AML-193 (cell line): ENCODE data around the gene CYP24A1.

Source experiments
- DNase-seq, 2 experiments: peaks; one replicate each; lab custom pipeline; 2025; lab: John Stamatoyannopoulos, UW

The CYP24A1 gene

DNA sequence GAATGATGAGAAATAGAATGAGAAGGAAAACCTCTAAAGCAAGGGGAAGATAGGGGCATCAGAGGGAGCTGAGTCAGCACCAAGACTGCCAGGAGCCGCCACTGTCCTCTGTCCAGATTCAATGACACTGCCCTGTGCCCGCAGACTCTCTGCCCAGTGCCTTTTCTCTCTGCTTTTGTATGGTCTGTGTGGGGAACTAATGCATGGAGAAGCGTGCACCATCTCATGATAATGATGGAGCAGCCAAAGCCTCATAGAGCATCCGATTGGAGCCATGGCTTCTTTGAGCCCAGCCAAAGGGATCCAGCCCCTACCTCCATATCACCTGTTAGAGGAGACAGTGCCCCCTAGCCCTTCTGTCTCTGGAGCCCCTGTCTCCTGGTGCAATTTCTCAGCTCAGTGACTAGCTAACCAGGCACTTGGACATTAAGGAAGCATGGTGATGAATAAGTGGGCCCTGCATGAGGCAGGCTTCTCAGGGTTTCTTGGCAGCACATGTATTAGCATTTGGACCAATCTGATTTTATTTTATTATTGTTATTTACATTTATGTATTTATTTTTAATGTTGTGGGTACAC is 27.6 kb upstream of the CYP24A1 start:
- DNase-seq: no peak

DNA sequence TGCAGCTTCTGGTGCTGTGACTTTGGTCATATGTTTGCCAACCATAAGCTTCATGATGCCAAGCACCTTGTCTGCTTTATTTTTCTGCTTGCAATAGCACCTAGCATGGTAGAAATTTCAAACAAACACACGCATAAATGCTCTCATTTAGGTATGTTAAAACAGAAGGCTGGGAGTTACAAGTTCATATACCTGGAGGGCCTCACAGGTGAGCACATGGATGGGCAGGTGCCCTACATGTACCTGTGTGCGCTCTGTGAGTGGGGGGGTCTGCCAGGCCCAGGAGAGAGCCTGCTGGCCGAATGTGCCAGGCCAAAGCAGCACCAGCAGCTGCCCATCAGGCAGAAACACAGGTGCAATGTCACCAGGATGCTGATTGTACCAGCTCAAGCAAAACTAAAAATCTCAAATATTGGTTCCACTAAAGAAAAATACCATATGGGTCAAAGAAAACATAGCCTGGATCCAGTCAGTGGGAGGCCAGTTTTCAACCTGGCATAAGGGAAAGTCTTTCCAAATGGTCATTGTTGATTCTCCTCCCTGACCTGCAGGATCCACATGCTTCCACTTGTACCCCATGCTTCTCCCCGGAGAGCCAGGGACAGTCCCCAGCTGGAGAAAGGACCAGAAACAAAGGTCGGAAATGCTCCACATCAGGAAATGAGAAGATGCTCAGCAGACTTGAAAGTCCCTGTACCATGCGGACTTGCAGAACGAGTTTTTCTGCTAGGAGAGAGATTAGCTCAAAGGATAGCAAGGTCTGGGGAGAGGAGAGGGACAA is 26.9 kb upstream of the CYP24A1 start:
- no peak for DNase-seq

DNA sequence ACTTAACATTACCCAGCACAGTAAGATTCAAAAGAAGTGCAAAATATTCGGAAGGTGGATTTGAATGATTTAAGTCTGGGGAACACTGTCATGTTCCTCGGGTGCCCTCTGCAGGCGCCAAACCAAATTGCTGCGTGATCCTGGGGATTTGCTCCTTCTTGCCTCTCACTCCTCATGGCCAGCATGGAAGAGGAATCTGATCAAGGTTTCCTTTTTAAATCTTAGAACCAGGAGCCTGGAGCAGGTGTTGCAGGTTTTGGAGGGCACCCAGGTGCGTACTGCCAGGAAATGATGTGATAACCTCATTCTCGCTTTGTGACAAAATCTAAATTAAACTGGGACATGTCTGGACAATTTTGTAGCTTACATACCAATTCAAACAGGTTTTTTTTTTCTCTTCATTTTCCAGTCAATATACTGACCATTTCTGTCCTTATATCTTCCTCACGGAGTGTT is 26.0 kb upstream of the CYP24A1 start:
- DNase-seq: peak; percentile 50 to 54

DNA sequence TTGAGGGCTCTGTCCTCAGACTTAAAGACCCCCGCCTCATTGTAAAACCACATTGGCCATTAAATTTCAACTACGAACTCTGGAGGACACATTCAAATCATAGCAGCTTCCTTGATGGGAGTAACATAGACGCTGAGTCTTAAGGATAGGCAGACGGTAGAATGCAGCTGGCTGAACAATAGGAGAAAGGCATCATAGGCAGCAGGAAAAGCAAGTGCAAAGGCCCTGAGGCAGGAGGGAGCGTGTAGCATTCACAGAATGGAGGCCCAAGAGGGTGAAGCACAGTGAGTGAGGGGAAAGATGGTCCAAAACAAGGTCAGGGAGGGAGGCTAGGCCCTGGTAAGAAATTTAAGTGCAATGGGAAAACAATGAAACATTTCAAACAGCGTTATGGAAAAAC is 25.5 kb upstream of the CYP24A1 start:
- no peak for DNase-seq

DNA sequence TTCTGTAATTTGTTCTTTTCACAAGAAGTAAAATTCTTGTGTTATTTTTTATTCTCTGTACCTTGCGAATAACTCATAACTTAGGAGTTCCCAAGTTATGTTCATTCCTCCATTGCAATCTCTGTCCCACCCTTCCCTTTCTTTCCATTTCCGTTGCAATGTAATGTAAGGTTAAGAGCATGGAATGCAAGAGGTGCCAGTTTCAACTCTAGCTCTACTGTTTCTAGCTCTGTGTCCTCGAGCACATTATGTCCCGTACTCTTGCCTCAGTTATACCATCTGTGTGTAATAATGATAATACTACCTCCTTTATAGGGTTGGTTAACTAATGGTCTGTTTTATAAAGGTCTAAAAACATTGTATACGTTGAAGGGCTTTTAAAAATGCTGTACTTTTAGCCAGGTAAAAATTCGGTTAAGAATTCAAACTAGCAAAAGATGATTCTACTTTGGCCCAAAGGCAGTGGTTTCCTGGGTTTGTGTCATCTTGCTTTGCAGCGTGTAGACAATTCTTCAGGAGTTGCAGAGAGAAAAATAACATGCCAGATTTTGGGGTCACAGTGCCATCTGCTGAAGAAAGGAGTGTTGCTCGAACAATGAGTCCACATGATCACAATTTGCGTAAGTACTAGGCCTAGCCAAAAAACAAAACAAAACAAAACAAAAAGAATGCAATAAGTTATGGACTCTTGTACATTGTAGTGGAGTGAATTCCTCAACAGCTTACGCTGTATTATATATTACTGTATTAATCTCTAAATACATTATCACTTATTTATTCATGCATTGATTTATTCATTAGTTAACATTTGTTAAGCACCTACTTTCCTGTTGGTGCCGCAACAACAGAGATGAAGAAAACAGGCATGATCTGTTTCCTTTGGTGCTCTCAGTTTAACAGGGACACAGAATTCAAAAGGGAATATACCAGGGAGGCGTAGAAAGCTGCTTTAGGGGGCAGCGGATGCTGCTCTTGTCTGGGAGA is 24.1 kb upstream of the CYP24A1 start:
- no peak for DNase-seq

DNA sequence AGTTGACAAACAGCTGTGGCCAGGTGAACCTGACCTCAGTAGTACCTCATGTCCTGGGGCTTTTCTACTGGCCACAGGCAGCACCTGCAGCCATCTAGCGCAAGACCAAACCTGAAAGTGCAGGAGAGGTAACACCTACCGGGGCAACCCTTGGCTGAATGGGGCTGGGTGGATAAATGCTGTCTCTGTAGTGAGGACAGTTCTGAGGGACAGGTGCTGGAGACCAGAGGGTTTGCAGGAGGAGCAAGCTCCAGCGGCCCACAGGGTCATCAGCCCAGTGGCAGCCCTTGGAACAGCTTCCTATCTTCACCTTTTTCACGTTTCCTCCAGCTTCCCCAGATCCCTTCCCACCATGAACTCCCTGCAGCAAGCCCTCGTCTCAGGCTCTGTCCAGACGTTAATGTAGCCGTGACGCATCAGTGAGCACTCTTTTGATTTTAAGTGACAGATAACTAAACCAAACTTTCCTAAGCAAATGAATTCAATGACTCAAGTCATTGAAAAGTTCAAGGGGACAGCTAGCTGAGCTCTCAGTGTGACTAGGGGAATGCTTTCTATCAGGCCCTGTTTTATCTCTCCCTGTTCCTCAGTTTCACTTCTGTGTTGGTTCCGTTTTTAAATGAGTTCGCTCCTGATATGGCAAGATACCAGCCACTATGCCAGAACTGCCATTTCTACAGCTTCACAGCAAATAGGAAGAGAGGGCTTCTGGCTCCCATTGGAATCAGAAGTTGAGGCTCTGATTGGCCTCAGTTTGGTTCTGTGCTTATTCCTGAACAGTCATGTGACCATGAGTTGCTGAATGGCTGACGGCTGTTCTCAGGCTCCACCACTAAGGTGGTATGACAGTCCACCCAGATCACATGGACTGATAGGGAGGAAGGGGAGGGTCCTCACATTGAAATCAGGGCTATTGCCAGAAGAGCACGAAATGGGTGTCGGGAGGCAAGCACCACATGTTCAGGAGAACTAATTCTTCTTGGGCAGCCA is 22.0 kb upstream of the CYP24A1 start:
- DNase-seq: no peak

DNA sequence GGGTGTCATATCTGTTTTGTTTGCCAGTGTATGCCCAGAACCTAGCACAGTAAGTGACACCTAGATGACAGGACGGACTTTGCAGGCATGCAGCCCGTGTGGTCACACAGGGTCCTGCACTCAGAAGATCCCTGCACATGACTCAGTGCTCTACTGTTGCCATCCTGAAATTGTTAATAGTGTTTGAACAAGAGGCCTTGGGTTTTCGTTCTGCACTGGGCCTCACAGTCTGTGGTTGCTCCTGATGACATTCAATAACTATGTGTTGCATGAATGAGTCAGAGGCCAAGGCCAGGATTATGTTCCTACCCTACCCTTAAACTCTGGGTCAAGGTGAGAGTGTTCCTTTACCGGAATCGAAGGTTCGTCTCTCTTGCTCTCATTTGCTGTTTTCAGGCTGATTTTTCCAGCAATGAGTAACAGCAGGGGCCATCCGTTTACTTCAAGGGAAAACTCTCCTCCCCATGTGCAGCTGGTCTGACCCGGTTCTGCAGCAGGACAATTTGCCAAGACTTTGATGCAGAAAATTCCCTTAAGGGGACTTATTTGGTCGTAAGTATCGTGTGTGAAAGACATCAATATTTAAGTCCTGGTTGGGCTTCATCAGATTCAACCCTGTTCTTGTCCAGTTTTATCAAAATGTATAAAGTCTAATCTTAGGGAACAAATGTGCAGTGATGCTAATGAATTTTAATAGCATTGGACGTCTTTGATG is 21.1 kb upstream of the CYP24A1 start:
- DNase-seq: no peak

DNA sequence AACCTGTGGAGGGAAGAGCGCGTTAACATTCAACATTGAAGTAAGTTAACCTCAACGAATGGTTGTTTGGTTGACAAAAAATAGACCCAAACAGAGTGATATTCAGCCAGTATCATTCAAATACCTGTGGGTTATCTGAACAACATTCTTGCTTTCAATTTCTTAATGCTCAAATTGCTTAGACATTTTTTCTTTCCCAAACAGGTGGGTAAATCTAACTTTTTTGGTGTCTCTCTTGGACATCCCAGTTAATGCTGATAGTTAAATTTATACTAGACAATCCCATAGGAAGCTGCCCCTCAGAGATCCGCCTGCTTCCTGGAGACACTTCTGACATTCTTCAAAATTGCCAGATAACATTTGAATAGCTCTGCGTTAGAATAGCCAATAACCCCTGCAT is 20.0 kb upstream of the CYP24A1 start:
- no peak for DNase-seq

DNA sequence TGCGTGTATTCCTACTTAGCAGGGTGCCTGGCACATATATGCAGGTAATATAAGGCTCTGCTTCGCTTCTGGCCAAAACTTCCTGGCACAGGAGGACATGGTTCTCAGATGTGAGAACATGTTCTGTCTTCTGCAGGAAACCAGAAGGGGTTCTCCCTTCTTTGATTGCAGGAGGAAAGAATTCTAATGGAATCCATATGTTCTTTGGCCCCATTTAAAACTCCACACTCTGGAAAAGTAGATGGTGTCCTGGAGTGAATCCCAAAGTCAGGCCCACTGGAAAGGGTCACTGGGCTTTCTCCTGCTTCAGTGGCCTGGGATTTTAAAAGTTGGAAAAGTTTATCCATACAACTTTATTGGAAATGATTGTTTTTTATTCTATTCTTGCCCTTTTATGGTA is 16.4 kb upstream of the CYP24A1 start:
- no peak for DNase-seq

DNA sequence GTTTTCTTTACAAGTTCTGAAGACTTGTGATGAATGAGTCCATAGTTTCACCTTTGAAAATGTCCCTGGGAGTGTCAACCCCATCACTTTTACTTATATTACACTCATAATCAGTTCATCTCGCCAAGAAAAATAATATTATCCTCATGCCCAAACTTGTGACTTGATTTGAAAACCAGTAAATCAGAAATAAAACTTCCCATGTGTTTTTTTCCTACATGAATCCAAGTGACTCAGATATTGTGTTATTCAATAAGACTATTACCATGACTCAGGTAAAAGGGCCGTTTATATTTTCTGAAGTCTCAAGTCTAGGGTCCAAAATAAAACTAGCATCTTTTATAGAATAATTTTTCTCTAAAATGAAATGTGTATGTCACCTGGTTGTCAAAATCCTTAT is 15.8 kb upstream of the CYP24A1 start:
- no peak for DNase-seq

DNA sequence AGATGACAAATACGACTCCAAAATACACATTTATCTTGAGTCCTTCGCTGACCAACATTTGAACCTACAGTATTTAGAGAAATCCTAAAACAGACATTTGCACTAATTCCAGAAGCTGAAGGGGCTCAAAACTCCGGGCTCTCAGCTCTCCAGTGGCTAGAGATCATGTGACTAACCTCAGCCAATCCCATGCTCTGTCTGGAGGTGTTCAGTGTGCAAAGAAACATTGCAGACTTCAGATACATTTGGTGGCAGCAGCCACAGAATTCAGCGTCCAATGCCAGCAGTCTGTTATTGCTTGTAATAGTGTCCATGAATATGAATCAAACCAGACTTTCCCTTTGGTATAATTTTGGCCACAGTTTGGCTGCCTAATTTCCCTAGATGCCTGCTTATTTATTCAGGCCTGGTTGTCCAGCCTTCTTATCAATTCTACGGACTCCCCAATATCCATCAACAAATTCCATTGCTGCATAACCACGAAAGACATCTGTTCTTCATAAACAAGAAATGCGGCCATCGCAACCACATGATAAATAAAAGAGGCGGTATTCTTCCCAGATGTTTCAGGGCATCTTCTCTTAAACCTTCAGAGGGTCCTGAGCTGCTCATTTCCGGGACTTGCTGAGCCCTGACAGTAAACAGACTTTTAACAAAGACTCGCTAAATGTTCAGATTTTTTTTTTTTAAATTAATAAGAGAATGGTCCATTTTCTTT is 14.5 kb upstream of the CYP24A1 start:
- DNase-seq: no peak

DNA sequence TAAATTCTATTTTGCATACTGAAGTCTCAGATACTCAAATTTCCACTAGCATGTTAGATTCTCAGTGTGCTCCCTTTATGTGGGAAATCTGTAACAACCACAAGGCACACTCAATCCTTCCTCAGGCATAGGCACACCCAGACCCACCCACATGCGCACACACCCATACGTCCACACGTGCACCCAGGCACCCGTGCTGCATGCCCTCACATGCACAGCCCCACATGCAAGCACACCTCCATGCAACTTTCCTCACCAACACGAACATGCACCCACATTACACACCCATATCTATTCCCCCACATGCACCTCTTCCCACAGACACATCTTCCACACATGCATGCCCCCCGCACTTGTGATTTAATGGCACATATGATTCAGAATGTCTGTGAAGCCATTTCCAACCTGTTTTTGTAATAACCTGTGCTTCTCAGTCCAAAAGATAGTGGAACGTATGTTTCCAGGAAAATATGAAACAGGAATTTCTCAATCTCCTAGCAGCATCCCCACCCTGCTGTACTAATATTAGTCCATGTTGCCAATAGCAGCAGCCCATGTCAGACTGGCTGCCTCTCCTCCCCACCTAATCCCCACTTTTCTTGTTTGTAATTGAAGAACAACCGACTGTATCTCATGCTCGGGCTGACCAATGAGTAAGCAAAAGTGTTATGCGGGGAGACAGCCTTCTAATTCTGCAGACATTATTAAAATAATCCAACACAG is 11.3 kb upstream of the CYP24A1 start:
- DNase-seq: no peak

DNA sequence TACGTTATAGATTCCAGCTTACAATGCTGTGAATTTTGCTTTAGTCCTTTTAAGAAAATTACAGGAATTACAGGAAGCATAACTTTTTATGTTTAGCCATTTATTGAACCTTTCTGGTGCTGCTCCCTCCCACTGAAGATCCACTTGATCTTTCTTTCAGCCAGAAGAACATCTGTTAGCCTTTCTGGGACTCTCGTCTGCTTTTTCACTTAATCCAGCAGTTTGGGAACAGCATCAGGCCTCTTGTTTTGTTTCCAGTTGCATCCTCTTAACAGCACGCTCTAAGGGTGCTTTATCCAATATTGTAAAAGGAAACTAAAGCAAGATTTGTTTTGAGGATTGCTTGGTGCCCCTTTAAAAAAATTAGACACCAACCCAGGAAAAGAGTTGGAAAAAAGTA is 10.3 kb upstream of the CYP24A1 start:
- DNase-seq: no peak

DNA sequence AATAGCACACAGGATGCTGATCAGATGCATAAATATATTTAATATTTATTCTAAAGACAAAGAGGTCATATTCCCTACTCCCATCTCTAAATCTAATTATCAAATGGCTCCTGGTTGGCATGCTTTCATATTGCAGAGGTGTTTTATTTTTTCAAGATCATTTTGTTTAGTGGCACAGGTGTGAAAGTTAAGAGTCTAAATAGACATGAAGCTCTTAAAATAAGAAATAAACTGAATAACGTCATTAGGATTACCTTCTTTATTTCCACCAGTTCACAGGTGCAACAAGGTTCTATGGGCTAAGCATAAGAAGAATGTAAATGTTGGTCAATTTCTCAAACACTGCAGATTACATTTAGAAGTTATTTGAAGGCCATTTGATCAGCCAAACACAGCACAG is 7.1 kb upstream of the CYP24A1 start:
- no peak for DNase-seq

DNA sequence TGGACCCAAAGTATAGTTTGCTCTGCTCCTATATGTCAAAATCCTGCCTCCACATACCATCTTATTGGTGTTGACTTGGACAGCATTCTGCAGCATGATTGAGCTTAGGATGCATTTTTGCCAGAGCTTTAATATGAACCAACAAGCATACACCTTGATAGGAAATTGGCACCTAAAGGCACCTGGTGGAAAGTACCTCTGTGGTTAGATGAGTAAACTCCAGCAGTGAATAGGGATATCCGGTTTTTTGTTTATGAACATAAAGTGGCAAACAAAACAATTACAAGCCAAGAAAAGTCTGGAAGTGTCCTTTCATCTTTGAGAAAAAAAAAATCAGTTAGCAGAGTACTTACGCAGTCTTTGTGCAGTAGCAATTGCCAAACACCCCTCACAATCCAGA is 6.2 kb upstream of the CYP24A1 start:
- DNase-seq: no peak

DNA sequence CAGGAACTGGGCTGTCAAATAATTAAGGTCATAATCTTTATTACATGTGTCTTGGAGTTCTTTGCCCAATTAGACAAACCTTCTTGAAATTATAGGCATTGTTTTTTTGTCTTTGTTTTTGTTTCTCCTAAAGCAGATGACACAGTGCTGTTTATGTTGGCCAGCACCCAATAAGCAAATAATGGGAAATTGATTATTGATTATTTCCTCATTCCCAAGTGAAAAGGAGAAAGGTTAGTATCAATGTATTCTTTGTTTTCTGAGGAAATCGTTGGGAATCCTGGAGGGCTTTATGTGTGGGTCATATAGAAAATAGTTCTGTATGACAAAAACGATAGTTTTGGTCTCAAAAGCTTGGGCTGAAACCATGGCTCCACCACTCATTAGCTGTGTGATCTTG is 4.5 kb upstream of the CYP24A1 start:
- DNase-seq: no peak

DNA sequence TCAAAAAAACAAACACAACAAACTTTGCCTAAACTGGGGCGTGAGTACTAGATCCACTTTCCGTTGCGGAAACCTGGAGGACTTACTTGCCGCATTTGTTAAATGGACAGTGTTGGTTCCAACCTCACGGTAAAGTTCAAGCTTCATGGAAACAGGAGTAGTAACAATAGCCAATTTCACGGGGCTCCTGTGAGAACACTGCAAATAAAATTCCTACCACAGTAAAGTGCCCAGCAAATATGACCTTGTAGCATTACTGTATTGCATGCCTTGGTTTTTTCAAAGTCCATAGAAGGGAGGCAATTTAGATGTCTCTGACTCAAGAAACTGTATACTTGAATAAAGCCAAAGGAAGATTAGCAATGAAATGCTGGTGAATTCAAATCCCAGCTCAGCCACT is 3.6 kb upstream of the CYP24A1 start:
- DNase-seq: no peak

DNA sequence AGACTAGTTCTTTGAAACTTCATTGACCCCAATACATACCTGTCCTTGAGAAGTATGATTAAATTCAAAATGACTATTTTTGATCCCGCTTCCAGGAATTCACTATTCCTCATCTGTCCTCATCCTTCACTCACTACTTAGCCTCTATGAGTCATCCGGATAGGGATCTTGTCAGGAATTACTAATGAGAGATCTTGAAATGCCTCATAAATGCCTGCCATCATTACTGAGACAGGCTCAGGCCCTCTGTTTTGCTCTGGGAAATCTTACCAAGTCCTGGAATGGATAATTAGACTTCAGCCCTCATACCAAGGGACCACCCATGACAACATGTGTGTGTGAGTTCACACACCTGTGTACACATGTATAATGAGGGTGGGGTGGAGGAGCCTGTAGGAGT is 2.8 kb upstream of the CYP24A1 start:
- DNase-seq: no peak

DNA sequence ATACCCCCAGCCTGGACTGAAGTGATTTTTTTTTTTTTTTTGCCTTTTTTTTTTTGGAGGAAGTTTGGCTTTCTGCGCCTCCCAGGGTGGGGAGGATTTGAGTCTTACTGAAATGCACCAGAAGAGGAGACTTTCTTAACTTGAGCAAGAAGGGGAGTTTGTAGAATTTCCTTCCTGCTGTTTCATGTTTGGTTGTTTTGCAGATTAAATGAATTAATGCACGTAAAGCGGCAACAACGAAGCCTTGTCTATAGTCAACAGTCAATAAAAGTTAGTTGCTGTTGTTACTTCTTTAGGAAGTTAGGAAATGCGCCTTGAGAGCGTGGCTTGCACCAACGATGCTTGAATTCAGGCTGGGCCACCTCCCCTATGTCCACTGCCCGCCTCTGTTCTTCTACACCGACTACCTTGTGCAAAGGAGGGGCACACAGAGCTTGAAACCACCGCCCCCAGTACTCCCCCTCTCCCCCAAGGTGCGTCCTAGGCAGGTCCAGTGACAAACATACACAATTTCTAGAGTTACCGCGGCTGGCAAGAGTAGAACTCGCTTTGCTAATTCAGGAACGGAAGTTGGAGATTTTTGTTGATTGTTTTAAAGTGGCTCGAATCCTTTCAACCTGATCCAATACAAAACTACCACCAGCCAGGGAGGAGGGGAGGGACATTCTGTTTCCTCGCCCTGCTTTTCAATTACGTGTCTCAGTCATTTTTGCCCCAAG is 830 bp upstream of the CYP24A1 start:
- no peak for DNase-seq
